Keratinocyte (primary cell): ENCODE data around the gene NT5C1B. TPM values are rescaled to one million over a fixed set of nuclear protein-coding genes. Genes with fewer than 3 reads are reported as not detected.

Experiments
- DNase-seq: peaks from one replicate; pipeline ENCODE4 v3.0.0-alpha.2; 2011; ENCODE audit warnings: low read depth, missing footprints, low spot score
- FAIRE-seq: peaks from 2 replicates; lab custom pipeline; 2011; peaks lifted over from hg19 to GRCh38; lab: Jason Lieb, UNC
- H2AFZ ChIP-seq: 2 replicates; pipeline ENCODE4 v1.6.0; 2012; ENCODE audit warnings: low read length, control low read depth, inconsistent platforms; ENCODE audit not compliant: control insufficient read depth
- H3K27ac ChIP-seq: 2 replicates; pipeline ENCODE4 v1.5.1; 2011; ENCODE audit warnings: low read length; ENCODE audit not compliant: control insufficient read depth, insufficient read depth
- H3K27me3 ChIP-seq: 3 replicates; pipeline ENCODE4 v1.6.0; 2011; ENCODE audit warnings: low read length; ENCODE audit not compliant: control insufficient read depth, insufficient read depth; ENCODE audit errors: extremely low read depth
- H3K36me3 ChIP-seq, 2 experiments: 2 replicates in 1 of 2; 3 replicates in 1 of 2; pipeline ENCODE4 v1.5.1; 2011; ENCODE audit warnings: low read length in 2 of 2, mild to moderate bottlenecking in 1 of 2; ENCODE audit not compliant: control insufficient read depth in 2 of 2, insufficient read depth in 2 of 2; ENCODE audit errors: extremely low read depth in 1 of 2
- H3K4me1 ChIP-seq: 3 replicates; pipeline ENCODE4 v1.5.1; 2011; ENCODE audit warnings: low read length; ENCODE audit not compliant: control insufficient read depth, insufficient read depth; ENCODE audit errors: extremely low read depth
- H3K4me2 ChIP-seq: 3 replicates; pipeline ENCODE4 v1.6.0; 2011; ENCODE audit warnings: low read depth, low read length; ENCODE audit not compliant: control insufficient read depth, insufficient read depth; ENCODE audit errors: extremely low read depth
- H3K4me3 ChIP-seq, 3 experiments: fragments of 200-600 bp in 1 of 3; sonication (generic) in 1 of 3; 2 replicates in 2 of 3; 3 replicates in 1 of 3; pipeline ENCODE4 v1.5.1; 2011 to 2016; ENCODE audit warnings: low read length in 3 of 3, mild to moderate bottlenecking in 3 of 3, control low read depth in 2 of 3, inconsistent platforms in 1 of 3, low read depth in 1 of 3, mixed read lengths in 1 of 3, mixed run types in 1 of 3, moderate library complexity in 1 of 3; ENCODE audit not compliant: control insufficient read depth in 2 of 3, insufficient read depth in 2 of 3; ENCODE audit errors: extremely low read depth in 1 of 3
- H3K79me2 ChIP-seq: 2 replicates; pipeline ENCODE4 v1.6.0; 2012; ENCODE audit warnings: low read length; ENCODE audit not compliant: control insufficient read depth, insufficient read depth
- H3K9ac ChIP-seq: 3 replicates; pipeline ENCODE4 v1.6.0; 2011; ENCODE audit warnings: low read length; ENCODE audit not compliant: control insufficient read depth, insufficient read depth; ENCODE audit errors: extremely low read depth
- H3K9me1 ChIP-seq: 3 replicates; pipeline ENCODE4 v1.6.0; 2011; ENCODE audit warnings: low read length; ENCODE audit not compliant: control insufficient read depth, insufficient read depth; ENCODE audit errors: extremely low read depth
- H3K9me3 ChIP-seq: 2 replicates; pipeline ENCODE4 v1.5.1; 2012; ENCODE audit warnings: low read depth, low read length; ENCODE audit not compliant: control insufficient read depth
- H4K20me1 ChIP-seq: 3 replicates; pipeline ENCODE4 v1.6.0; 2011; ENCODE audit warnings: low read length; ENCODE audit not compliant: control insufficient read depth, insufficient read depth; ENCODE audit errors: extremely low read depth
- CTCF ChIP-seq, 3 experiments: IDR thresholded peaks in 1 of 3; conservative IDR thresholded peaks in 1 of 3; optimal IDR thresholded peaks in 1 of 3; 2 replicates in 2 of 3; 3 replicates in 1 of 3; pipeline versions ENCODE3 to v1.5.1; 2011; ENCODE audit warnings: low read length in 3 of 3, mild to moderate bottlenecking in 3 of 3, moderate library complexity in 2 of 3, control low read depth in 1 of 3, inconsistent platforms in 1 of 3; ENCODE audit not compliant: insufficient read depth in 2 of 3; ENCODE audit errors: extremely low read depth in 1 of 3
- EZH2 ChIP-seq: IDR thresholded peaks from one replicate; pipeline ENCODE4 v1.6.1; 2012; ENCODE audit warnings: inconsistent platforms, mild to moderate bottlenecking, low read length, moderate library complexity
- dilution Hi-C: fragments of 300-500 bp; cut with MboI; formaldehyde crosslinking; loops from one replicate; pipeline ENCODE4 v1.7.0; 2020; ENCODE audit warnings: low sequenced_read_pairs; ENCODE audit not compliant: extremely low pct_ligation_motif_present
- polyA plus RNA-seq, 5 experiments: library from polyadenylated mRNA; depleted of rRNA in 3 of 5; stranded (reverse) in 3 of 5; stranded (forward) in 1 of 5; unstranded in 1 of 5; fragments of >200 nt; gene quantifications; 1 replicate in 1 of 5; 2 replicates in 3 of 5; 3 replicates in 1 of 5; pipeline versions ENCODE4 v1.2.1 to v1.2.3, GENCODE V29; 2011 to 2012; ENCODE audit warnings: missing spikeins in 2 of 5, low read depth in 1 of 5, low replicate concordance in 1 of 5

NT5C1B gene
- polyA plus RNA-seq, 1 donor (not counting 4 experiments of a cell fraction or from before 2014, with no cell fraction given), result not detected

- Histone ChIP-seq H3K27me3 (no peaks in the 10 kb centered on the region), H4K20me1 (no peaks in the 10 kb centered on the region), H3K4me1 (peaks cover 9% of the 10 kb centered on the region), H3K4me3 (no peak overlapping the region), H3K9me3 (no peaks in the 10 kb centered on the region), H3K4me2 (no peak overlapping the region), H3K36me3 (no peaks in the 10 kb centered on the region), H3K9ac (no peak overlapping the region), H2AFZ (no peak overlapping the region), H3K27ac (no peak overlapping the region), H3K9me1 (no peaks in the 10 kb centered on the region), H3K79me2 (no peaks in the 10 kb centered on the region)
- DNase-seq (no peak), FAIRE-seq (no peak)
- dilution Hi-C loops, result no loop called here
- TF ChIP-seq CTCF (optimal IDR thresholded peaks at IDR 0.05 in 1 of 3, IDR thresholded peaks at IDR 0.05 in 1 of 3, conservative IDR thresholded peaks at IDR 0.05 in 1 of 3; ENCODE audit: extremely low read depth in 1 of 3, insufficient read depth in 2 of 3, low read length in 3 of 3) (no peak), EZH2 (no peak)
Measured at GRCh38 chr2:18619091-18619490, 29.7 kb upstream of the NT5C1B start.

DNA sequence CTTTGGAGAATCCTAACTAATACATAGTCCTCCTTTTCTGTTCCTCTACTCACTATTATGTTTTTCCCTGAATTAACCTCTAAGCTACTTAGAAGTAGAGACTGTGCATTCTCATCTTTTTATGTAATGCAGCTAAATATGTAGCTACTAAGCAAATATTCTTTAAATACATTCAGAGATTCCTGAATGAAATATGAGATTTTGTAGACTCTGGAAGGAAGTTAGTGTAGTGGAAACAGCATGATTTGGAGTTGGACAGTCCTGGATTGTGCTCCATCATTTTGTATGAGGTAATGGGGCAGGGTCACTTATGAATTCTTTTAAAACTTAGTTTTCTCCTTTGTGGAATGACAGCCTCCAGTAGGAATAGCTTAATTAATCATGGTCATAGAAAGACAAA, 24.7 kb upstream of the NT5C1B start:
- H3K27ac ChIP-seq, result no peak overlapping the region
- no peak overlapping the region for H3K4me3 ChIP-seq
- H3K9me1 ChIP-seq, result no peaks in the 10 kb centered on the region
- dilution Hi-C loops, result no loop called here
- TF ChIP-seq EZH2 (no peak), CTCF (optimal IDR thresholded peaks at IDR 0.05 in 1 of 3, IDR thresholded peaks at IDR 0.05 in 1 of 3, conservative IDR thresholded peaks at IDR 0.05 in 1 of 3; ENCODE audit: extremely low read depth in 1 of 3, insufficient read depth in 2 of 3, low read length in 3 of 3) (no peak)
- H3K79me2 ChIP-seq, result no peaks in the 10 kb centered on the region
- H3K4me1 ChIP-seq, result no peaks in the 10 kb centered on the region
- no peaks in the 10 kb centered on the region for H3K36me3 ChIP-seq
- H3K27me3 ChIP-seq, result no peaks in the 10 kb centered on the region
- no peak overlapping the region for H2AFZ ChIP-seq
- no peaks in the 10 kb centered on the region for H3K9me3 ChIP-seq
- H4K20me1 ChIP-seq, result no peaks in the 10 kb centered on the region
- DNase-seq, result no peak
- no peak overlapping the region for H3K4me2 ChIP-seq
- no peak for FAIRE-seq
- H3K9ac ChIP-seq, result no peak overlapping the region
